Hematopoietic multipotent progenitor cell (in vitro differentiated cells): ENCODE results near the gene PRRC1. TPM values are rescaled to one million over a fixed set of nuclear protein-coding genes. Genes with fewer than 3 reads are reported as not detected.

Experiments
- DNase-seq, 3 donors: peaks; one replicate each; pipeline ENCODE4 v3.0.0-alpha.2; 2011 to 2015; ENCODE audit warnings: low read depth in 2 of 3, low spot score in 2 of 3
- total RNA-seq: library from RNA; depleted of rRNA; stranded (reverse); fragments of >200 nt; gene quantifications from one replicate; pipeline ENCODE4 v1.2.3, GENCODE V29; 2012

Gene PRRC1
- total RNA-seq, 1 donor: 18.9 TPM

DNA sequence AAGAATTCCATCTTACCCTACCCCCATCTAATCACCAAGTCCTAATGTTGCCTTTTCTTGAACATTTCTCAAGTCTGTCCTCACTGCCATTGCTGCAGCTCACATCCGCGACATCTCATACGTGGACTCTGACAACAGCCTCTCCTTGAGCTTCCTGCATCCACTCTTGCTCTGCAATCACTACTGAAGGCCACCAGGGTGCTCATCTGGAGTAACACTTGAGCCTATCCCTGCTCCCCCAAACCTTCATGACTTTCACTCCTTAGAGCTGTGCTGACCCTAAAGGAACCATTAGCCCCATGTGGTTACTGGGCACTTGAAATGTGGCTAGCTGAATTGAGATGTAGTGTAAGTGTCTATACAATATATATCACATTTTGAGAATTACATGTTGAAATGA is 85.0 kb downstream of the PRRC1 start:
- peak in 1 of 3 donors; percentile 17 for DNase-seq

DNA sequence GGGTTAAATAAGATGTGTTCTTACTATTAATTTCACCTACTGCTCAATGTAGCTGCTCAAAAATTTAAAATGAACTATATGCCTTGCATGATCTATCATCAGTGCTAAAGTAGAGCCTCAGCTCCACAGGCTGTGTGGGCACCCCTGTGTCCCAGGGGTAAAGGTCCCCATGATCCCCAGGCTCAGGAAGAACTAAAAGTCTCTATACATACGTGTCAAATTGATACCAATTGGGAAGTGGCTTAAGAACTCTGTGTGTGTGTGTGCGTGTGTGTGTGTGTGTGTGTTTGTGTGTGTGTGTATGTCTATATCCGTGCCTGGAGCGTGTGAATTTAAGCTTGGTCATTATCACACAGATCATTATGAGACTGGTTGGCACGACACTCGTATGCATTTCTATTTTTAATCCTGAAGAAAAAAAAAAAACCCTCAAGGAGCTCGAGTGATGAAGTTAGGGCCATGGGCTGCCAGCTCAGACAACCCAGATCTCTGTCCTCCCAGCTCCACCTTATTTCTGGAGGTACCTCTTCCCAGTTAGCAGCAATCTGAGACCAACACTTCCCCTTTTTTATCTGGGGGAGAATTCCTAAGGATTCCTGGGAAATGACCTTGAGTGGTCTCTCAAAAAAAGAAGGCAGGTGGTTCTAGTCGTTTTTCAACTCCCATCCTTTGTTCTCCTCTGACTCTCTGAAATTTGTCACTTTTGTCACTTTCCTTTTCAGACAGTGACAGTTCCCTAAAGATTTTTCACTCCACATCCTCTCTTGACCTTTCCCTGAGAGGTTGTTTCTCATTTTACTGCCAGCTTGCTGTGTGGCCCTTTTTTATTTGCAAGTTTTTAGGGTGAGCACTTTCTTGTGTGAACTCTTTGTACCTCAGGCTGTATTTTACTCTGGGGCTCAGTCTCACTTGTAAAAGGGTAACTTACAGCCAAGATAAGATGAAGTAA is 85.7 kb downstream of the PRRC1 start:
- peak in 2 of 3 donors; percentile 31 to 62 for DNase-seq

Other genes starting within 250 kb of the PRRC1 start
- gene MEGF10, start 226.8 kb upstream of the PRRC1 start, total RNA-seq: 0.27 TPM
- gene CTXN3, start 131.4 kb downstream of the PRRC1 start, total RNA-seq: not detected
- not detected for gene CCDC192, start 185.8 kb downstream of the PRRC1 start, total RNA-seq